Measurements from ENCODE around the gene NTF3.

Gene NTF3

GRCh38 chr12:5432011-5432400 lies at the start of gene NTF3:
Gene NTF3, plus strand, starts transcription at chr12:5432108. Its CDS starts 217 bp downstream, at chr12:5432325.
- no peak for DNase-seq

DNA sequence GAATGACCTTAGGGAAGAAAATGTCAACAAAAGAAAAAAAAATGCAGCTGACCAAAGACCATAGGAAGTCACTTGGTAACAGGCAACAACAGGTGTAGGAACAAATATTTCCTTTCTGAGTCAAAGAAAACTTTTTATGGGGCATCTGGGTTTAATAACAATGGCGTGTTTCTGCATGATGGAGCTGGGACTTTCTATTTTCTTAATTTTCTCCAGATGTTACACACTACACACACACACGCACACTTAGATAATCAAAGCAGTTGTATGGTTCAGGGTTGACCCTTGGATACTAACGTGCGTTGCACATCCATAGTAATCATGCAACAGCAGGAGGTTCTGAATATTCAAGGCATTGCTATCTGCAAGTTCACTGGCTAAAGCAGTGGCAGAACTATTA lies 47.9 kb upstream of the NTF3 start:
- no peak for DNase-seq

DNA sequence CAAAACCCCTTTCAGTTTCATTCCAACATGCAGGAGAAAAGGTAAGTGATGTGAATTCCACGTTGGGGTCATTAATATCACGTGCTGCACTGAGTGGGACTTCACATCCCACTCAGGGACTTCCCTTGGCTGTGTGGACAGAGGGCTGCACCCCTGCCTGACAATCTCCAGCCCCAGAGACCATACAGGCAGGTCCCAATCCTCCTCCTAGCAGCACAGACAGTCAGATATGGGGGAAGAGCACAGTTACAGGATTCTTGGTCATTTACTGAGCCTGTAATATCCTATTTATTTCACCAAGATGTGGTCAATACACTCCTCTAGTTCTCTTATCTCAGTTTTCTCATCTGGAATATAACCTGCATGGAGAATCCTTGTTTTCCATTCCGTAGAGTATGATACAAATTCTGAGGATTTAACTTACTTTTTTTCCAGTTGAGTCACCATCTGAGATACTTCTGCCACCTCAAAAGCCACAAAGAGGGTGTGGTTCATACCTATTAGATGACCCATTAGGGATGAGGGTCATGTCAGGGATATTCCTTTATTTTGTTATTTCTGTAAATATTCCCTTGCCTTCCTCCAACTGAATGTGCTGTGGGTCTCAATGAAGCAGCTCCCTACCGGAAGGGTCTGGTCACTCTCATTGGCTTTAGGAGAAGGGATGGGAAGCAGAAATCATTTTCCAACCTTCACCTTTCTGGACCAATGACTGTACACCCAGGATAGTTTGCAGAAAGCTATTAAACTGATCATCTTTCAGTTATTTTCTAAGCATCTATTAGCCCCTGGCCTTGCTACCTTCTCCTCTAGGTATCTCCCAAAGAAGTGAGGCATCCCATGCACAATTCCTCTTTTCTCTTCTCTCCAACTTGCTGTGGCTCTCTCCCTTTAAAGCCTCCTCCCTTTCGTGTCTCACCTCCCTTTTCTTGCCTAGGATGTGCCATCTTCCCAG lies 43.0 kb upstream of the NTF3 start:
- DNase-seq: no peak

GRCh38 chr12:5390174-5390799 lies 41.6 kb upstream of the NTF3 start:
- no peak for DNase-seq

DNA sequence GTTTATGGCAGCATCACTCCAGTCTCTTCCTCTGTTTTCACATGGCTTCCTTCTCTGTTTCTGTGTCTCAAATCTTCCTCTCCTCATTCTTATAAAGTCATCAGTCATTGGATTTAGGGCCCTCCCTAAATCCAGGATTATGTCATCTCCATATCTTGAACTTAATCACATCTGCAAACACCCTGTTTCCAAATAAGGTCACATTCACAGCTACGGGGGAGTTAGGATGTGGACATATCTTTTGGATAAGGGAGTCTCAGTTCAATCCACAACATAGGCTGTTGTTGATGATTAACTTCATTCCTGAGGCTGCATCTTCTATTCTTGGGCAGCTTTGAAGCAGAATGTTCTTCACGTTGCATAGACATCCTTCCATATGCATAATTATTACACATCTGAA lies 40.3 kb upstream of the NTF3 start:
- DNase-seq: no peak

- no peak for DNase-seq
These were observed 38.9 kb upstream of the NTF3 start for GRCh38 chr12:5392961-5393360.

GRCh38 chr12:5395443-5396271 lies 36.3 kb upstream of the NTF3 start:
- no peak for DNase-seq

GRCh38 chr12:5396541-5396940 lies 35.4 kb upstream of the NTF3 start:
- DNase-seq: no peak

GRCh38 chr12:5399266-5399665 lies 32.6 kb upstream of the NTF3 start:
- no peak for DNase-seq

- no peak for DNase-seq
These were observed 29.6 kb upstream of the NTF3 start for GRCh38 chr12:5402009-5402935.

DNA sequence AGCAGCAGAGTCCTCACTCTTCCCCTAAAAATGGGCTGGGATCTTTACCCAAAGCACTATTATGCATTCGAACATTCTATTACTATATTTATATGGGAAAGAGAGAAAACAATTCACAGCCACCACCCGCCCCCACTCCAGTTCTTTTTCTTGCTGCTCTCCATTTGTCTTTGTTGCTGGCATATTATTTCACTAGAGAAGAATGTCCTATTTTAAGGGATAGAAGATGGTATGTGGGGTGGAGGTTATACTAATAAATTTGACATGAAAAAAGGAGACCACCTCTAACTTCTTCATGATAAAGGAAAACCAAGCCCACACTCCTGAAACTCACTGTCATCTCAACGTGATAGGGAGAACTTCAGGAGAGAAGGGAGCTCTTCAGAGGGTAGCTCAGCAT lies 28.5 kb upstream of the NTF3 start:
- no peak for DNase-seq

DNA sequence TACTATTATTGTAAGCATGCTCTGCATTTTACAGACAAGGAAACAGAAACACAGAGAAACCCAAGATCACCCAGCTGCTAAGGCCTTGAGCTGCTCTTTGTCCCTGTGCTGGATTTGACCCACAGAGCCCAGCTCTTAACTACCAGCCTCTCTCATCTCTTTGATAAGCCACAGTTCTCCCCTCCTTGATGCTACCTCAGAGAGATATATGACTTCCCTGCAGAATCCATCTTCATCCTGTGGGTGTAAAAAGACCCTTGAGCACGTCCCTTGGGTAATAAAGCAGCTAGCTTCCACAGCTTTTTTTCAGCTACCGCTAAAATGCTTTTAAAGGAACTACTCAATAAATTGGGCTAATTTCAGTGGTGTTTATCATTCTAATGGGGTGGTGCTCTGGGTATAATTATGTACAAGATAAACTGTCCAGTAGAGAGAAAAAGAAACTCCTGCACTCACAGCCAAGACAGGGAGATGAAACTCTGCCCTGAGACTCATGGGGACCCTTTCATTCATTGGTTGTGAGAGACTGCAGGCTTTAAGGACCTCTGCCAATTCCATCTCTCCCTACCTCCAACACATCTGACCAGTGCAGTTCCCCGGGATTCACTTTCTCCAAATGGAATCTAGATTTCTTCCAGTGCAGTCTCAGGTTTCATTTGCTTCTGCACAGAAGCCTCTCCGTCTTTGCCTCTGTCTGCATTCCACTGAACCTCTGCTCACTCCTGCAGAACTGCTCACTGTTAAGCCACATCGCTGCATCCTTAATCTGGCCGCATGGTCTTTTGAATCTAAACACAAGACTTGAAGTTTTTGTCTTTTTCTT lies 24.7 kb upstream of the NTF3 start:
- no peak for DNase-seq

- no peak for DNase-seq
These were observed 22.3 kb upstream of the NTF3 start for GRCh38 chr12:5409619-5410018.

GRCh38 chr12:5416571-5416970 lies 15.3 kb upstream of the NTF3 start:
- DNase-seq: no peak

- DNase-seq: no peak
These were observed 14.4 kb upstream of the NTF3 start for GRCh38 chr12:5417500-5417899.

DNA sequence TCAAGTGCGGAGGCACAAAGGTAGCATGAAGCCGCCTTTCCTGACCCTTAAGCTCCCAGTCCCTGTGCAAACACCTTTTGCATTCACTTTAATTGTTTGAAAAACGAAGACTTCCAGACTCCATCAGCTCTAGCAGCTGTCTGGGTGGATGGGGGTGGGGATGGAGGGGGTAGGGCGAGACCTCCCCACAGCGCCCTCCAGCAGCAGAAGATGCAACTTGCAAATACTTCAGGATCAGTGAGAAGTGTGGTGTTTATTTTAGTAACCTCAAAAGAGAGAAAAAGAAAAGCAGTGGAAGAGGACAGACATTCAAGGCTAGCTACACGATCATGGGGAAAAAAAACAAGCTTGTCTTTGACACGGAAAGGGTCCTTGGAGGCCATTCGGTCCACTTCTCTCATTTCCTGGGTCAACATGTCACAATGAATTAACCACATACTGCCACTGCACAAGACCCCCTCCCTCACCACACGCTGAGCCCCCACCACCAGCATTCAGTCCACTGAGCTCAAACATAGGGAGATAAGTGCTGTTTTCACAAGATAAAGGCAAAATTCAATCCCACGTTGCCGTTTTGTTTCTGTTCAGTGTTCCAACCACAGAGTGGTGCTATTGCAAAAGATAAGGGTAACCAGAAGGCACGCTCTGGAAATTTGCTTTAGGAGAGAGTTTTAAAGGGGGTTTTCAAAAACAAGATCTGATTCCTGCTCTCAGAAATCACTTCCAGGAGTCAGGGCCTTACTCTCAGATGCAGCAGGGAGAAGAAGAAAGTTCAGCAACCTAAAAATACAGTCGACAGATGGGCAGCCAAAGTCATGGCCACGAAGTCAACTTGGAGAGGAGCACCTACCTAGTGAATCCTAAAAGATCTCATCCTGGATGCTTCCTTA lies 3.3 kb upstream of the NTF3 start:
- no peak for DNase-seq

GRCh38 chr12:5429741-5430557 lies 2.0 kb upstream of the NTF3 start:
- DNase-seq: no peak

- no peak for DNase-seq
These were observed 986 bp upstream of the NTF3 start for GRCh38 chr12:5430641-5431603.
